ENCODE measurements around the gene CHST1. TPM values are rescaled to one million over a fixed set of nuclear protein-coding genes. Genes with fewer than 3 reads are reported as not detected.
A peak's percentile ranks its signal among the peaks of the same experiment; 100 is the strongest.

CHST1 gene
- total and polyA plus RNA-seq, 3 donors from 2014 or later, result 6.2 to 17.1 (median 10.6) TPM

GRCh38 chr11:45661439-45662055 lies 3.9 kb downstream of the CHST1 start:
- Histone ChIP-seq H3K4me1 (peaks cover 9% of the 10 kb centered on the region), H3K27ac (no peak overlapping the region), H3K4me3 (no peak overlapping the region), H3K36me3 (ENCODE audit: low read depth, missing control alignments) (no peaks in the 10 kb centered on the region), H3K27me3 (no peaks in the 10 kb centered on the region), H3K9me3 (no peaks in the 10 kb centered on the region)
- 74% methylated on average over 7 of the region's 7 CpGs for WGBS, 2 donors
- intact Hi-C loops (cut with DNase I; ENCODE audit: low total_unique reads), result loop anchor here (10.0 kb wide), 1 partner anchor 103 kb away; no protein-coding TSS in a partner anchor
- TF ChIP-seq, protein P1, sequence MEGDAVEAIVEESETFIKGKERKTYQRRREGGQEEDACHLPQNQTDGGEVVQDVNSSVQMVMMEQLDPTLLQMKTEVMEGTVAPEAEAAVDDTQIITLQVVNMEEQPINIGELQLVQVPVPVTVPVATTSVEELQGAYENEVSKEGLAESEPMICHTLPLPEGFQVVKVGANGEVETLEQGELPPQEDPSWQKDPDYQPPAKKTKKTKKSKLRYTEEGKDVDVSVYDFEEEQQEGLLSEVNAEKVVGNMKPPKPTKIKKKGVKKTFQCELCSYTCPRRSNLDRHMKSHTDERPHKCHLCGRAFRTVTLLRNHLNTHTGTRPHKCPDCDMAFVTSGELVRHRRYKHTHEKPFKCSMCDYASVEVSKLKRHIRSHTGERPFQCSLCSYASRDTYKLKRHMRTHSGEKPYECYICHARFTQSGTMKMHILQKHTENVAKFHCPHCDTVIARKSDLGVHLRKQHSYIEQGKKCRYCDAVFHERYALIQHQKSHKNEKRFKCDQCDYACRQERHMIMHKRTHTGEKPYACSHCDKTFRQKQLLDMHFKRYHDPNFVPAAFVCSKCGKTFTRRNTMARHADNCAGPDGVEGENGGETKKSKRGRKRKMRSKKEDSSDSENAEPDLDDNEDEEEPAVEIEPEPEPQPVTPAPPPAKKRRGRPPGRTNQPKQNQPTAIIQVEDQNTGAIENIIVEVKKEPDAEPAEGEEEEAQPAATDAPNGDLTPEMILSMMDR (IDR thresholded peaks at IDR 0.05), result no peak
- no peak for TF ChIP-seq POLR2A (IDR thresholded peaks at IDR 0.05)
- DNase-seq, result no peak

- Histone ChIP-seq H3K4me3 (no peak overlapping the region), H3K27me3 (no peaks in the 10 kb centered on the region), H3K27ac (no peak overlapping the region), H3K36me3 (ENCODE audit: low read depth, missing control alignments) (no peaks in the 10 kb centered on the region), H3K4me1 (peaks cover 9% of the 10 kb centered on the region), H3K9me3 (no peaks in the 10 kb centered on the region)
- DNase-seq, result no peak
- intact Hi-C loops (cut with DNase I; ENCODE audit: low total_unique reads), result loop anchor here (10.0 kb wide), 1 partner anchor 104 kb away; no protein-coding TSS in a partner anchor
- no peak for TF ChIP-seq POLR2A (IDR thresholded peaks at IDR 0.05)
- TF ChIP-seq, protein P1 (IDR thresholded peaks at IDR 0.05), result no peak
- WGBS, 2 donors, result 62 to 69% methylated on average over 12 of the region's 12 CpGs
These were observed 4.5 kb downstream of the CHST1 start for GRCh38 chr11:45660729-45661438.

DNA sequence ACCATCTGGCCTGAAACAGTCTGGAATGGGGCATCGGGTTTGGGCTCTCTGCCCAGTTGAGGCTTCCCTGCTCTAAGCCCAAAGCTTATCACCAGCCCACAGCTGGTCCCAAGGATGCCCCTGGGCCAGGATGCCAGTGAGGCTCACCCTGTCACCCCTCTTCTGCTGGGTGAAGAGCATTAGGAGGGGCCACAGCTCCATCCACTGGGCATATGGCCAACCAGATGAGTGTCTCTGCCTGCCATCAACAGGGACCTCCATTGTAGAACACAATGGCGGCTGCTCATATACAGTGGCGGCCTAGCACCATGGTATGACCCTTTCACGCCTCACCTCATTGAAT lies 5.6 kb downstream of the CHST1 start:
- no peaks in the 10 kb centered on the region for H3K27me3 ChIP-seq
- TF ChIP-seq, protein P1 (IDR thresholded peaks at IDR 0.05), result no peak
- no peak for TF ChIP-seq POLR2A (IDR thresholded peaks at IDR 0.05)
- 89% methylated on average over 4 of the region's 4 CpGs; no CpG with 5 or more reads in 1 of the 2 donors for WGBS, 2 donors
- H3K27ac ChIP-seq, result no peak overlapping the region
- no peak overlapping the region for H3K4me3 ChIP-seq
- H3K36me3 ChIP-seq (ENCODE audit: low read depth, missing control alignments), result no peaks in the 10 kb centered on the region
- H3K4me1 ChIP-seq, result peaks cover 9% of the 10 kb centered on the region
- intact Hi-C loops (cut with DNase I; ENCODE audit: low total_unique reads), result loop anchor here (10.0 kb wide), 1 partner anchor 105 kb away; no protein-coding TSS in a partner anchor
- H3K9me3 ChIP-seq, result no peaks in the 10 kb centered on the region
- DNase-seq, result no peak

DNA sequence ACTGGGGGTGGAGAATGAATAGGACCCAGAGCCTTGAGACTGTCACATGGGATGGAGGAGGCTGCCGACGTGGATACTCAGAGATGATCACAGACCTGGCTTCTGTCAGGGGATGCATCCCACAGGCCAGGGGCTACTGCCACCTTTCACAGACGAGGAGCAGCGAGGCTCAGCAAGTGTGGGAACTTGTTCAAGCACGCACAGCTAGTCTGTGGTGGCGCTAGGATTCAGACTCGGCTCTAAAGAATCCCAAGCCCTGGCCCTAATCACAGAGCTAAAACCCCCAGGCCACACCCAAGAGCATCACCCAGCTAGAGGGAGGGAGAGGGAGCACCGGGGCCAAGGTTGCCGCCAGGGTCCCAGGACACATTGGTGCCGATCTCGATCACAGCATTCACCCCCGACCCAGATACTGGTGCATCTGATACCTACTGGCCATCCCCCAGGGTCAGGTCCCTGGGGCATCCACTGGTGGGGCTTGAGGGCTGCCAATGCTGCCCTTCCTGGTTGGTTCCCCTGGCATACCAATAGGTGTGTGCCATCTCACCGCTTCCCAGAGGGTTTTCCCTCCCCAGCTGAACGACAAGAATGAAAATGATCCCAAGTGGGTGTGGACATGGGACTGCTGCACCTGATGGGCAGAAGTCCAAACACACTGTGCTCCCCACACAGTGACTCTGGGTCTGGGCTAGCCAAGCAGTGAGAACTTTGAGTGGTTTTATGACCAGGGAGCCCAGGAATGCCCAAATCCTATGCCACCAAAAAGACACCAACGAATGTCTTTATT lies 6.2 kb downstream of the CHST1 start:
- H3K9me3 ChIP-seq, result no peaks in the 10 kb centered on the region
- 59 to 67% methylated on average over 2 to 15 of the region's 15 CpGs for WGBS, 2 donors
- H3K4me1 ChIP-seq, result peaks cover 6% of the 10 kb centered on the region
- intact Hi-C loops (cut with DNase I; ENCODE audit: low total_unique reads), result no loop called here
- no peak for DNase-seq
- no peak overlapping the region for H3K4me3 ChIP-seq
- H3K27ac ChIP-seq, result peak overlapping the region; percentile 21 to 69
- TF ChIP-seq POLR2A (IDR thresholded peaks at IDR 0.05), result no peak
- TF ChIP-seq, protein P1 (IDR thresholded peaks at IDR 0.05), result no peak
- no peaks in the 10 kb centered on the region for H3K27me3 ChIP-seq
- H3K36me3 ChIP-seq (ENCODE audit: low read depth, missing control alignments), result no peaks in the 10 kb centered on the region

Measured in testis (tissue), 3 donors.